Measurements from ENCODE around the gene LEF1.

Gene LEF1

GRCh38 chr4:108170631-108171338 is 2.1 kb upstream of the LEF1 start:
- TF ChIP-seq FOXP2 (optimal IDR thresholded peaks at IDR 0.05; ENCODE audit: borderline replicate concordance, extremely low read depth, extremely low read length, insufficient read depth) = no peak
- no peak for TF ChIP-seq POLR2AphosphoS5 (IDR thresholded peaks at IDR 0.05; ENCODE audit: low read depth, low read length)
- TF ChIP-seq REST (IDR thresholded peaks at IDR 0.05; ENCODE audit: insufficient read depth in 1 of 2, low read depth in 2 of 2, low read length in 2 of 2) = no peak
- no peak for TF ChIP-seq SIN3A (IDR thresholded peaks at IDR 0.05; ENCODE audit: borderline replicate concordance, insufficient read depth, low read length)
- no peak for TF ChIP-seq TAF1 (IDR thresholded peaks at IDR 0.05; ENCODE audit: borderline replicate concordance, insufficient read depth, low read length)

- TF ChIP-seq FOXP2 (optimal IDR thresholded peaks at IDR 0.05; ENCODE audit: borderline replicate concordance, extremely low read depth, extremely low read length, insufficient read depth) (no peak), SIN3A (IDR thresholded peaks at IDR 0.05; ENCODE audit: borderline replicate concordance, insufficient read depth, low read length) (no peak), TAF1 (IDR thresholded peaks at IDR 0.05; ENCODE audit: borderline replicate concordance, insufficient read depth, low read length) (no peak)
These were observed 932 bp upstream of the LEF1 start for GRCh38 chr4:108169664-108170063.

- TF ChIP-seq FOXP2 (optimal IDR thresholded peaks at IDR 0.05; ENCODE audit: borderline replicate concordance, extremely low read depth, extremely low read length, insufficient read depth) (no peak), POLR2AphosphoS5 (IDR thresholded peaks at IDR 0.05; ENCODE audit: low read depth, low read length) (no peak), TAF1 (IDR thresholded peaks at IDR 0.05; ENCODE audit: borderline replicate concordance, insufficient read depth, low read length) (no peak), SIN3A (IDR thresholded peaks at IDR 0.05; ENCODE audit: borderline replicate concordance, insufficient read depth, low read length) (no peak), REST (IDR thresholded peaks at IDR 0.05; ENCODE audit: insufficient read depth in 1 of 2, low read depth in 2 of 2, low read length in 2 of 2) (no peak)
These were observed 517 bp downstream of the LEF1 start for GRCh38 chr4:108168160-108168670.

GRCh38 chr4:108166441-108167315 is 2.1 kb downstream of the LEF1 start:
- TF ChIP-seq TAF1 (IDR thresholded peaks at IDR 0.05; ENCODE audit: borderline replicate concordance, insufficient read depth, low read length) (no peak), REST (IDR thresholded peaks at IDR 0.05; ENCODE audit: insufficient read depth in 1 of 2, low read depth in 2 of 2, low read length in 2 of 2) (no peak), SIN3A (IDR thresholded peaks at IDR 0.05; ENCODE audit: borderline replicate concordance, insufficient read depth, low read length) (no peak), FOXP2 (optimal IDR thresholded peaks at IDR 0.05; ENCODE audit: borderline replicate concordance, extremely low read depth, extremely low read length, insufficient read depth) (no peak), POLR2AphosphoS5 (IDR thresholded peaks at IDR 0.05; ENCODE audit: low read depth, low read length) (no peak)

- TF ChIP-seq SIN3A (IDR thresholded peaks at IDR 0.05; ENCODE audit: borderline replicate concordance, insufficient read depth, low read length) (no peak), TAF1 (IDR thresholded peaks at IDR 0.05; ENCODE audit: borderline replicate concordance, insufficient read depth, low read length) (no peak), REST (IDR thresholded peaks at IDR 0.05; ENCODE audit: insufficient read depth in 1 of 2, low read depth in 2 of 2, low read length in 2 of 2) (no peak), POLR2AphosphoS5 (IDR thresholded peaks at IDR 0.05; ENCODE audit: low read depth, low read length) (no peak), FOXP2 (optimal IDR thresholded peaks at IDR 0.05; ENCODE audit: borderline replicate concordance, extremely low read depth, extremely low read length, insufficient read depth) (no peak)
These were observed 2.7 kb downstream of the LEF1 start for GRCh38 chr4:108166038-108166437.

Measured in PFSK-1 (cell line).